D721Med (cell line): ENCODE results near the gene RAB12.

Experiments
- DNase-seq: peaks from one replicate; pipeline ENCODE4 v3.0.0; 2011; ENCODE audit warnings: low spot score; ENCODE audit not compliant: insufficient read length
- FAIRE-seq: peaks from 2 replicates; lab custom pipeline; 2011; peaks lifted over from hg19 to GRCh38; lab: Jason Lieb, UNC
- TF ChIP-seq, protein P1 (sequence below): IDR thresholded peaks from 2 replicates; pipeline ENCODE4 v1.5.1; 2012; ENCODE audit warnings: mild to moderate bottlenecking, control low read depth; ENCODE audit not compliant: insufficient read depth; ENCODE audit errors: missing control alignments

Gene RAB12

DNA sequence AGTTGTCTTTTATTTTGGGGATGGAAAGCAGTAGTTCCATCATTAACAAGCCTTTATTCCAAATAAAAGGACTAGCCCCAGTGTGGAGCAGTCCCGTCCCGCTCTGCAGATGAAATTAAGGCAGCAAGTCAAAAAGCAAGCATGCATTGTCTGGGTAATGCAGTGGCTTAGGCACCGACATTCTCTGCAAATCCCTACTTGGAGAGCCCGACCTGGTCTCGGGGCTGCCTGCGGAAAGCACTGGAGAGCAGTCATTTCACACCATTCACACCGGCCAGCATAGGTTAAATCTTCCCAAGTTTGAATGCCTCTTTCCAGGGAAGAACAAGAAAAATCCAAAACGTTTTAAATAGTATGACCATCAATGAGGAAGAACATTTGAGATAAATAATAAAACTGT, 24.4 kb upstream of the RAB12 start:
- TF ChIP-seq, protein P1, sequence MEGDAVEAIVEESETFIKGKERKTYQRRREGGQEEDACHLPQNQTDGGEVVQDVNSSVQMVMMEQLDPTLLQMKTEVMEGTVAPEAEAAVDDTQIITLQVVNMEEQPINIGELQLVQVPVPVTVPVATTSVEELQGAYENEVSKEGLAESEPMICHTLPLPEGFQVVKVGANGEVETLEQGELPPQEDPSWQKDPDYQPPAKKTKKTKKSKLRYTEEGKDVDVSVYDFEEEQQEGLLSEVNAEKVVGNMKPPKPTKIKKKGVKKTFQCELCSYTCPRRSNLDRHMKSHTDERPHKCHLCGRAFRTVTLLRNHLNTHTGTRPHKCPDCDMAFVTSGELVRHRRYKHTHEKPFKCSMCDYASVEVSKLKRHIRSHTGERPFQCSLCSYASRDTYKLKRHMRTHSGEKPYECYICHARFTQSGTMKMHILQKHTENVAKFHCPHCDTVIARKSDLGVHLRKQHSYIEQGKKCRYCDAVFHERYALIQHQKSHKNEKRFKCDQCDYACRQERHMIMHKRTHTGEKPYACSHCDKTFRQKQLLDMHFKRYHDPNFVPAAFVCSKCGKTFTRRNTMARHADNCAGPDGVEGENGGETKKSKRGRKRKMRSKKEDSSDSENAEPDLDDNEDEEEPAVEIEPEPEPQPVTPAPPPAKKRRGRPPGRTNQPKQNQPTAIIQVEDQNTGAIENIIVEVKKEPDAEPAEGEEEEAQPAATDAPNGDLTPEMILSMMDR: no peak
- DNase-seq: no peak
- FAIRE-seq: no peak

DNA sequence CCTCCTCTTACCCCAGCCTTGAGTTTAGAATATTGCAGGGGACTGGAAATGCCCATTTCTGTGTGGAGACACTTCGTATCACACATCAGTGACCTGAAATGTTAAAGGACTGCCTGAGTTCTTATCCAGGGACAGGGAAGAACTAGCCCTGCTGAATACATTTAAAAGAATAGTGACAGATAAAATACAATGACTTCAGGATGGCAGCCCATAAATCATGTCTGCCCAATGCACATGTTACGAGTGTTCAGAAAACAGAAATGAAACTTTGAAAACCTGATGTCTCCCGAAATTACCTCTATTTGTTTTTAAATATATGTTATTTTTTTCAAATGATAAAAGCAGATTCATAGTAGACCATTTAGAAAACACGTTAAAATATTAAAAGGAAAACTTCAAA, 22.3 kb upstream of the RAB12 start:
- TF ChIP-seq, protein P1: no peak
- DNase-seq (no peak), FAIRE-seq (no peak)

GRCh38 chr18:8595445-8595844, 13.8 kb upstream of the RAB12 start:
- FAIRE-seq: no peak
- DNase-seq: no peak
- TF ChIP-seq, protein P1: no peak

- TF ChIP-seq, protein P1: no peak
- no peak for FAIRE-seq
- no peak for DNase-seq
Observed at GRCh38 chr18:8601277-8602032, 7.8 kb upstream of the RAB12 start.

- DNase-seq: no peak
- FAIRE-seq: no peak
- TF ChIP-seq, protein P1: no peak
Observed at GRCh38 chr18:8602040-8602439, 7.2 kb upstream of the RAB12 start.

- TF ChIP-seq, protein P1: no peak
- DNase-seq (no peak), FAIRE-seq (no peak)
Observed at GRCh38 chr18:8602557-8602956, 6.7 kb upstream of the RAB12 start.

- FAIRE-seq: no peak
- TF ChIP-seq, protein P1: no peak
- no peak for DNase-seq
Observed at GRCh38 chr18:8603663-8604520, 5.3 kb upstream of the RAB12 start.
